GM23248 (cell line): Measurements from ENCODE around the gene SIAE. TPM values are rescaled to one million over a fixed set of nuclear protein-coding genes. Genes with fewer than 3 reads are reported as not detected.

Experiments used
- DNase-seq: peaks from one replicate; pipeline ENCODE4 v3.0.0-alpha.2; 2015
- H2AFZ ChIP-seq: fragments of 200-600 bp; sonication (generic); 2 replicates; pipeline ENCODE4 v1.6.1; 2016; ENCODE audit warnings: antibody characterized with exemption
- H3F3A ChIP-seq: fragments of 200-600 bp; sonication (generic); 2 replicates; pipeline ENCODE4 v1.6.1; 2016; ENCODE audit warnings: mild to moderate bottlenecking, antibody characterized with exemption, mixed run types; ENCODE audit not compliant: insufficient read depth
- H3K27ac ChIP-seq: fragments of 200-600 bp; sonication (generic); 2 replicates; pipeline ENCODE4 v1.5.1; 2016; ENCODE audit warnings: mild to moderate bottlenecking
- H3K27me3 ChIP-seq: fragments of 200-600 bp; sonication (generic); replicated peaks from 2 replicates; pipeline ENCODE4 v1.6.1; 2016; ENCODE audit warnings: mild to moderate bottlenecking; ENCODE audit not compliant: insufficient read depth
- H3K36me3 ChIP-seq: fragments of 200-600 bp; sonication (generic); 2 replicates; pipeline ENCODE4 v1.6.1; 2016; ENCODE audit warnings: low read depth, mild to moderate bottlenecking
- H3K4me1 ChIP-seq: fragments of 200-600 bp; sonication (generic); 2 replicates; pipeline ENCODE4 v1.6.1; 2016; ENCODE audit warnings: mild to moderate bottlenecking; ENCODE audit not compliant: insufficient read depth
- H3K4me2 ChIP-seq: fragments of 200-600 bp; sonication (generic); one replicate; pipeline ENCODE4 v1.6.1; 2016; ENCODE audit warnings: mild to moderate bottlenecking; ENCODE audit not compliant: unreplicated experiment
- H3K4me3 ChIP-seq: fragments of 200-600 bp; sonication (generic); 2 replicates; pipeline ENCODE4 v1.5.1; 2016; ENCODE audit warnings: mild to moderate bottlenecking
- H3K79me2 ChIP-seq: fragments of 200-600 bp; sonication (generic); 2 replicates; pipeline ENCODE4 v1.6.1; 2016; ENCODE audit warnings: mild to moderate bottlenecking; ENCODE audit not compliant: insufficient read depth
- H3K9ac ChIP-seq: fragments of 200-600 bp; sonication (generic); 2 replicates; pipeline ENCODE4 v1.6.1; 2016; ENCODE audit warnings: mild to moderate bottlenecking
- H3K9me2 ChIP-seq: fragments of 200-600 bp; sonication (generic); 2 replicates; pipeline ENCODE4 v1.6.1; 2016; ENCODE audit warnings: mixed run types, mild to moderate bottlenecking, moderate library complexity; ENCODE audit not compliant: insufficient read depth
- H3K9me3 ChIP-seq: fragments of 200-600 bp; sonication (generic); one replicate; pipeline ENCODE4 v1.6.1; 2017; ENCODE audit warnings: low read depth
- H4K20me1 ChIP-seq: fragments of 200-600 bp; sonication (generic); 2 replicates; pipeline ENCODE4 v1.6.0; 2016; ENCODE audit not compliant: insufficient read depth
- EZH2 ChIP-seq: fragments of 200-600 bp; sonication (generic); IDR thresholded peaks from 2 replicates; pipeline ENCODE4 v1.6.1; 2018; ENCODE audit warnings: antibody characterized with exemption, mild to moderate bottlenecking; ENCODE audit not compliant: insufficient read depth, poor library complexity, severe bottlenecking
- EZH2phosphoT487 ChIP-seq: fragments of 200-600 bp; sonication (generic); IDR thresholded peaks from 2 replicates; pipeline ENCODE4 v1.6.1; 2018; ENCODE audit warnings: antibody characterized with exemption, moderate library complexity, mild to moderate bottlenecking, low read depth; ENCODE audit not compliant: insufficient read depth
- WGBS, 2 experiments: methylation state at CpG; one replicate each; pipeline ENCODE4 v1.1.6; 2015 to 2017; ENCODE audit warnings: low lambda C conversion rate in 2 of 2, low coverage in 1 of 2; ENCODE audit errors: missing lambda C conversion rate in 2 of 2; 5-methylcytosine and 5-hydroxymethylcytosine counted together
- in situ Hi-C: fragments of 300-500 bp; cut with MboI; formaldehyde crosslinking; loops from 2 replicates; pipeline ENCODE4 v1.15.0; 2020
- polyA plus RNA-seq: library from polyadenylated mRNA; unstranded; fragments of >200 nt; fragmentation: Nextera tagmentation; extraction: Ambion mirVana; gene quantifications from 2 replicates; pipeline ENCODE4 v1.2.1, GENCODE V29; 2016
- total RNA-seq: library from RNA; depleted of rRNA; stranded (reverse); fragments of >200 nt; shearing (Covaris generic); gene quantifications from 2 replicates; pipeline ENCODE4 v1.2.3, GENCODE V29; 2014

The SIAE gene
- total and polyA plus RNA-seq, 2 experiments from 2014 or later, result 7.2 to 19.5 TPM

GRCh38 chr11:124602193-124602592, 71.3 kb downstream of the SIAE start:
- TF ChIP-seq EZH2phosphoT487, result no peak
- no peak for TF ChIP-seq EZH2
- no peaks in the 10 kb centered on the region for H3K9me2 ChIP-seq
- no peaks in the 10 kb centered on the region for H3K9me3 ChIP-seq
- H3K9ac ChIP-seq, result no peak overlapping the region
- 0 out of 2 replicates have a peak, but pooled peaks cover 10% of the 10 kb centered on the region for H3K27me3 ChIP-seq
- H3K4me2 ChIP-seq, result no peak overlapping the region
- in situ Hi-C loops, result no loop called here
- H3K27ac ChIP-seq, result no peak overlapping the region
- 9 to 24% methylated on average over 3 of the region's 3 CpGs for WGBS, 2 experiments
- H3K4me1 ChIP-seq, result peaks cover 13% of the 10 kb centered on the region; the same call in 1 of the 2 replicates
- H4K20me1 ChIP-seq, result no peaks in the 10 kb centered on the region
- no peak overlapping the region for H2AFZ ChIP-seq
- peak; percentile 82 for DNase-seq
- no peaks in the 10 kb centered on the region for H3K36me3 ChIP-seq
- H3F3A ChIP-seq, result peaks cover 19% of the 10 kb centered on the region
- H3K79me2 ChIP-seq, result no peaks in the 10 kb centered on the region
- no peak overlapping the region for H3K4me3 ChIP-seq

DNA sequence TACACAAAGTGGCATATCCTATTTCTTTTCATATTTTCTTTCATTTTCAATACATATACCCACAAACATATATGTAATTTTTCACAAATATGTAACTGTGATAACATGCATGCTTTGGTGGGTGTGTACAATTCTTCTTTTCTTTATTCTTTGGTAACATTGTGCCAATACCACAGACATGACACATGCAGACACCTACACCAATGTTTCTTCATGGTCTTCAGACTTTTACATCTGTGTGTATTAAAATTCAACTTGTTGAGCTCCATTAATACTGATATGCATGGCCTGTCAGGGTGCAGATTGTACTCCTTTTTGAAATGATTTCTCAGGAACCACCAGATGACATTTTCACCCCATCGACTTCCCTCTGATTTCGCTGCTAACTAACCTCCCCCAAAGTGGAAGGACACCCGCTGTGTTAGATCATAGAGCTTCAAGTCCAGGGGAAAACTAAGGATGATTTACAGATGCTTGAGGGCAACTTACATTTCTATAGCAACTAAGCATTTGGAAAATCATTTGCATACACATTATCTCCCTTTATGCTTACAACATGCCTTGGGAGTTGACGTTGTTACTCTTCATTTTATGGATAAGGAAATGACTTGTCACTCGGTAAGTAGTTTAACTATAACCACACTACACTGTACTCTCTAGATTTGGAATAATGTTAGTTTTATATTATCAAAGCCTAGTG, 72.8 kb downstream of the SIAE start:
- H3K4me2 ChIP-seq, result no peak overlapping the region
- H3K27me3 ChIP-seq, result peaks cover 11% of the 10 kb centered on the region; the same call in 1 of the 2 replicates
- no peak overlapping the region for H3K27ac ChIP-seq
- H3K4me3 ChIP-seq, result no peak overlapping the region
- no peak for DNase-seq
- H3K4me1 ChIP-seq, result peaks cover 13% of the 10 kb centered on the region; the same call in 1 of the 2 replicates
- WGBS, 2 experiments, result 30 to 41% methylated on average over 5 of the region's 5 CpGs
- in situ Hi-C loops, result no loop called here
- no peak for TF ChIP-seq EZH2
- no peak for TF ChIP-seq EZH2phosphoT487
- H3K9ac ChIP-seq, result no peak overlapping the region
- no peaks in the 10 kb centered on the region for H3K79me2 ChIP-seq
- H3K9me2 ChIP-seq, result no peaks in the 10 kb centered on the region
- no peaks in the 10 kb centered on the region for H4K20me1 ChIP-seq
- no peaks in the 10 kb centered on the region for H3K36me3 ChIP-seq
- no peaks in the 10 kb centered on the region for H3K9me3 ChIP-seq
- H2AFZ ChIP-seq, result no peak overlapping the region
- peaks cover 19% of the 10 kb centered on the region for H3F3A ChIP-seq

DNA sequence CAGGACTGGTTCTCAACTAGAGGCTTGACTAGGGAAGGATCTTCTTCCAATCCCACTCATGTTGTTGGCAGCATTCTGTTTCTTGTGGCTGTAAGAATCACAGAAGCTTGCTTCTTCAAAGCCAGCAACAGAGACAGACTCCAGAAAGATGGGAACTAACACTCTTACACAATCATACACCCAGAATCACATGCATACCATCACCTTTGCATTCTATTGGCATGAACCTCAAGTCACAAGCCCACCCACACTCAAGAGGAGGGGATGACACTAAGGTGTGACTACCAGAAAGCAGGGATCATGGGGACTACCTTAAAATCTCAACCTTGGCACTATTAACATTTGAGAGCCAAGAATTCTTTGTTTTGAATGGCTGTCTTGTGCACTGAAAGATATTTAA, 75.9 kb downstream of the SIAE start:
- H3K27ac ChIP-seq, result no peak overlapping the region
- H3K4me1 ChIP-seq, result peaks cover 10% of the 10 kb centered on the region; the same call in 1 of the 2 replicates
- H4K20me1 ChIP-seq, result no peaks in the 10 kb centered on the region
- H3K9me2 ChIP-seq, result no peaks in the 10 kb centered on the region
- H3F3A ChIP-seq, result peaks cover 16% of the 10 kb centered on the region
- in situ Hi-C loops, result loop anchor here (25.0 kb wide), 1 partner anchor 535 kb away; no protein-coding TSS in a partner anchor
- H3K27me3 ChIP-seq, result peaks cover 34% of the 10 kb centered on the region
- no peaks in the 10 kb centered on the region for H3K79me2 ChIP-seq
- H3K36me3 ChIP-seq, result no peaks in the 10 kb centered on the region
- H3K4me3 ChIP-seq, result no peak overlapping the region
- no peak overlapping the region for H3K4me2 ChIP-seq
- no peak for DNase-seq
- no peak overlapping the region for H2AFZ ChIP-seq
- no peak overlapping the region for H3K9ac ChIP-seq
- no peaks in the 10 kb centered on the region for H3K9me3 ChIP-seq
- no peak for TF ChIP-seq EZH2

- Histone ChIP-seq H3K4me3 (no peak overlapping the region), H3K4me2 (no peak overlapping the region), H3K36me3 (no peaks in the 10 kb centered on the region), H3K9me3 (no peaks in the 10 kb centered on the region), H3K4me1 (no peaks in the 10 kb centered on the region), H4K20me1 (no peaks in the 10 kb centered on the region), H2AFZ (no peak overlapping the region), H3K79me2 (no peaks in the 10 kb centered on the region), H3K27me3 (peaks cover 35% of the 10 kb centered on the region), H3K27ac (no peak overlapping the region), H3K9ac (no peak overlapping the region), H3F3A (no peaks in the 10 kb centered on the region), H3K9me2 (no peaks in the 10 kb centered on the region)
- TF ChIP-seq EZH2 (no peak), EZH2phosphoT487 (no peak)
- 78 to 81% methylated on average over 3 of the region's 3 CpGs for WGBS, 2 experiments
- in situ Hi-C loops, result loop anchor here (25.0 kb wide), 1 partner anchor 533 kb away; no protein-coding TSS in a partner anchor
- DNase-seq, result no peak
Observed at GRCh38 chr11:124595302-124595701, 78.2 kb downstream of the SIAE start.
